K562 (cell line): ENCODE measurements around the gene NOP58. TPM values are rescaled to one million over a fixed set of nuclear protein-coding genes. Genes with fewer than 3 reads are reported as not detected.

ENCODE experiments used
- ATAC-seq: fragments of 200-7000 bp; cut with Tn5 transposase; 3 replicates; pipeline ENCODE4 v1.9.1; 2020; ENCODE audit warnings: moderate library complexity
- BruUV-seq: library from RNA; stranded (reverse); fragments of 400-500 nt; replicated peaks from 2 replicates; lab custom pipeline; 2021; lab: Mats Ljungman, UMichigan
- CTCF ChIA-PET: fragments of 300-600 bp; formaldehyde crosslinking; extraction: SDS; loops from one replicate; lab custom pipeline; 2021; ENCODE audit warnings: low intra/inter-chr PET ratio; lab: Yijun Ruan, JAX
- POLR2A ChIA-PET: fragments of 300-600, 350-650 bp; sonication (Branson Sonifier 250); formaldehyde crosslinking; extraction: SDS; loops from one replicate; lab custom pipeline; 2021; ENCODE audit warnings: antibody characterized with exemption, inconsistent platforms; lab: Yijun Ruan, JAX
- DNase-seq, 4 experiments: peaks; one replicate each; pipeline versions ENCODE4 v3.0.0 to v3.0.0-alpha.2; 2011 to 2018; ENCODE audit warnings: low spot score in 3 of 4, mixed read lengths in 3 of 4; ENCODE audit errors: extremely low read depth in 1 of 4
- FAIRE-seq: peaks from 2 replicates; lab custom pipeline; 2011; peaks lifted over from hg19 to GRCh38; lab: Jason Lieb, UNC
- H2AFZ ChIP-seq: 2 replicates; pipeline ENCODE4 v1.6.0; 2011; ENCODE audit warnings: low read depth, low read length, control low read depth, inconsistent platforms
- H3K27ac ChIP-seq: fragments of 200-600 bp; 3 replicates; pipeline ENCODE4 v1.8.0; 2011; ENCODE audit warnings: low read depth, mild to moderate bottlenecking, control low read depth, inconsistent platforms, low read length, moderate library complexity, mixed read lengths; ENCODE audit errors: extremely low read depth
- H3K27me3 ChIP-seq, 2 experiments: fragments of 300-600 bp in 1 of 2; 2 replicates in 1 of 2; 3 replicates in 1 of 2; pipeline versions ENCODE4 v1.6.0 to v1.8.0; 2011; ENCODE audit warnings: inconsistent platforms in 2 of 2, low read length in 2 of 2, mild to moderate bottlenecking in 1 of 2, mixed read lengths in 1 of 2, moderate library complexity in 1 of 2; ENCODE audit not compliant: control insufficient read depth in 2 of 2, insufficient read depth in 2 of 2
- H3K36me3 ChIP-seq: fragments of 300-600 bp; 3 replicates; pipeline ENCODE4 v1.8.0; 2011; ENCODE audit warnings: mild to moderate bottlenecking, low read length, inconsistent platforms; ENCODE audit not compliant: control insufficient read depth, insufficient read depth
- H3K4me1 ChIP-seq, 2 experiments: fragments of 200-600 bp in 1 of 2; replicated peaks in 1 of 2; 2 replicates in 1 of 2; 3 replicates in 1 of 2; pipeline versions ENCODE4 v1.5.1 to v1.8.0; 2011; ENCODE audit warnings: inconsistent platforms in 2 of 2, low read length in 2 of 2, mild to moderate bottlenecking in 1 of 2, mixed read lengths in 1 of 2, moderate library complexity in 1 of 2; ENCODE audit not compliant: control insufficient read depth in 2 of 2, insufficient read depth in 2 of 2
- H3K4me2 ChIP-seq: 2 replicates; pipeline ENCODE4 v1.6.1; 2011; ENCODE audit warnings: low read length, control low read depth, inconsistent platforms, mixed read lengths; ENCODE audit not compliant: insufficient read depth
- H3K4me3 ChIP-seq: fragments of 200-600 bp; sonication (generic), shearing (Covaris generic); 2 replicates; pipeline ENCODE4 v1.5.1; 2016; ENCODE audit warnings: control low read depth, inconsistent platforms
- H3K79me2 ChIP-seq: fragments of 200-600 bp; 3 replicates; pipeline ENCODE4 v1.8.0; 2011; ENCODE audit warnings: low read length, inconsistent platforms; ENCODE audit not compliant: control insufficient read depth, insufficient read depth
- H3K9ac ChIP-seq, 2 experiments: 2 replicates each; pipeline versions ENCODE4 v1.6.0 to v1.6.1; 2011; ENCODE audit warnings: low read depth in 2 of 2, low read length in 2 of 2, control low read depth in 1 of 2, inconsistent platforms in 1 of 2, mild to moderate bottlenecking in 1 of 2, mixed read lengths in 1 of 2; ENCODE audit not compliant: insufficient read depth in 1 of 2
- H3K9me1 ChIP-seq: one replicate; pipeline ENCODE4 v1.6.0; 2011; ENCODE audit warnings: inconsistent platforms, mild to moderate bottlenecking, low read length, moderate library complexity; ENCODE audit not compliant: control insufficient read depth, insufficient read depth
- H3K9me3 ChIP-seq: replicated peaks from 2 replicates; pipeline ENCODE4 v1.5.1; 2011; ENCODE audit warnings: low read depth, low read length, inconsistent platforms; ENCODE audit not compliant: control insufficient read depth, insufficient read depth
- H4K20me1 ChIP-seq: replicated peaks from 2 replicates; pipeline ENCODE4 v1.6.1; 2011; ENCODE audit warnings: low read length, inconsistent platforms, mixed read lengths; ENCODE audit not compliant: control insufficient read depth, insufficient read depth
- CHD2 ChIP-seq: IDR thresholded peaks from 2 replicates; pipeline ENCODE4 v1.6.1; 2011; ENCODE audit warnings: low read depth, low read length
- E2F5 ChIP-seq: sonication (generic); formaldehyde crosslinking; IDR thresholded peaks from 2 replicates; pipeline ENCODE4 v1.8.0; 2022; ENCODE audit warnings: mild to moderate bottlenecking, missing genetic modification reagents
- HDAC1 ChIP-seq, 2 experiments: fragments of 450-650 bp; IDR thresholded peaks; 2 replicates each; pipeline ENCODE4 v1.6.1; 2016 to 2017; ENCODE audit warnings: inconsistent platforms in 1 of 2, mild to moderate bottlenecking in 1 of 2, moderate library complexity in 1 of 2
- HNRNPUL1 ChIP-seq: fragments of 200-400 bp; formaldehyde crosslinking; IDR thresholded peaks from 2 replicates; pipeline ENCODE4 v1.6.1; 2017; ENCODE audit warnings: low read length
- RBFOX2 ChIP-seq: fragments of 200-400 bp; formaldehyde crosslinking; IDR thresholded peaks from 2 replicates; pipeline ENCODE4 v1.6.1; 2017; ENCODE audit warnings: low read depth, mild to moderate bottlenecking, low read length, moderate library complexity
- TARDBP ChIP-seq: fragments of 450-650 bp; IDR thresholded peaks from 2 replicates; pipeline ENCODE4 v1.6.1; 2016
- TCFL5 ChIP-seq: fragments of 250-450 bp; sonication (Bioruptor Pico); conservative IDR thresholded peaks from 2 replicates; pipeline ENCODE4 v1.6.1; 2021; ENCODE audit warnings: mild to moderate bottlenecking, moderate library complexity, matching md5 sums
- USF1 ChIP-seq: sonication (generic); formaldehyde crosslinking; IDR thresholded peaks from 2 replicates; pipeline ENCODE4 v1.9.0; 2022; ENCODE audit warnings: mild to moderate bottlenecking, missing genetic modification reagents
- ZNF277 ChIP-seq: fragments of 250-450 bp; sonication (Bioruptor Pico); IDR thresholded peaks from 2 replicates; pipeline ENCODE4 v1.8.0; 2022; ENCODE audit warnings: inconsistent platforms, mild to moderate bottlenecking, moderate library complexity, borderline replicate concordance
- ZSCAN29 ChIP-seq: fragments of 450-650 bp; IDR thresholded peaks from 2 replicates; pipeline ENCODE4 v1.6.1; 2017
- WGBS: fragments of 100-300 bp; shearing (Covaris generic); methylation state at CpG from one replicate; pipeline ENCODE4 v1.1.6; 2016; ENCODE audit warnings: low coverage, mixed read lengths; ENCODE audit not compliant: insufficient coverage; ENCODE audit errors: missing lambda C conversion rate; 5-methylcytosine and 5-hydroxymethylcytosine counted together
- in situ Hi-C: fragments of 300-500 bp; cut with MboI; formaldehyde crosslinking; loops from 4 replicates; pipeline ENCODE4 v1.15.0; 2018; ENCODE audit warnings: inconsistent platforms, mixed read lengths
- intact Hi-C: fragments of 100-400 bp; cut with micrococcal nuclease; formaldehyde crosslinking; loops from 2 replicates; pipeline ENCODE4 v1.14.2; 2022
- polyA plus RNA-seq, 8 experiments: library from polyadenylated mRNA; depleted of rRNA in 4 of 8; stranded (reverse) in 5 of 8; unstranded in 3 of 8; fragments of >200 nt; fragmentation: Nextera tagmentation in 2 of 8; fragmentation: Illumina TruSeq in 1 of 8; extraction: Ambion mirVana in 2 of 8; extraction: Trizol in 1 of 8; gene quantifications; 2 replicates each; pipeline versions ENCODE4 v1.2.1 to v1.2.3, GENCODE V29; 2011 to 2014; ENCODE audit warnings: inconsistent platforms in 1 of 8, missing spikeins in 1 of 8
- total RNA-seq, 7 experiments: library from RNA; depleted of rRNA in 6 of 7; stranded (reverse); fragments of >200 nt in 6 of 7; fragmentation: Illumina TruSeq in 2 of 7; extraction: Trizol in 2 of 7; gene quantifications; 2 replicates each; pipeline versions ENCODE4 v1.2.1 to v1.2.3, GENCODE V29; 2011 to 2021; ENCODE audit warnings: low replicate concordance in 1 of 7

NOP58 gene
- total and polyA plus RNA-seq, 9 of the 15 experiments (the other 6 are each of a cell fraction or from before 2014, with no cell fraction given), result 132 to 332 (median 208) TPM

GRCh38 chr2:202311823-202312388, 46.3 kb downstream of the NOP58 start (continued):
- no peak for TF ChIP-seq USF1
- no peak for TF ChIP-seq HDAC1 (IDR thresholded peaks at IDR 0.05)
- TF ChIP-seq TCFL5 (CRISPR knock-in tag), result no peak

- no TSS peak for BruUV-seq
- no peaks in the 10 kb centered on the region for H3K27me3 ChIP-seq
- in situ Hi-C loops (no loop called here), intact Hi-C loops (no loop called here)
- H3K79me2 ChIP-seq, result no peaks in the 10 kb centered on the region
- no peak overlapping the region for H3K9ac ChIP-seq
- H3K4me3 ChIP-seq, result no peak overlapping the region
- ChIA-PET CTCF (no interaction called here), POLR2A (interaction anchor here (1.0 kb wide), 1 partner anchor 42 kb away, joined by 3 read pairs; no protein-coding TSS in a partner anchor)
- ATAC-seq, result no peak
- H4K20me1 ChIP-seq, result no peaks in the 10 kb centered on the region
- FAIRE-seq, result no peak
- H3K4me1 ChIP-seq, result no peaks in the 10 kb centered on the region
- no peaks in the 10 kb centered on the region for H3K9me3 ChIP-seq
- no peak overlapping the region for H3K4me2 ChIP-seq
- peaks cover 10% of the 10 kb centered on the region; the same call in 2 of the 3 replicates for H3K36me3 ChIP-seq
- no peak for DNase-seq
- H3K9me1 ChIP-seq, result no peaks in the 10 kb centered on the region
- no peak for TF ChIP-seq HNRNPUL1
- TF ChIP-seq ZSCAN29, result no peak
- no peak for TF ChIP-seq RBFOX2
- TF ChIP-seq E2F5 (CRISPR knock-in tag), result no peak
- no peak for TF ChIP-seq ZNF277
- TF ChIP-seq CHD2, result no peak
- no peak for TF ChIP-seq TARDBP
- TF ChIP-seq, all 486 proteins: peak for 0
- WGBS, result 88% methylated on average over 2 of the region's 2 CpGs
- Histone ChIP-seq H3K27ac (no peak overlapping the region), H2AFZ (no peak overlapping the region)
These were observed 48.6 kb downstream of the NOP58 start for GRCh38 chr2:202314116-202314515.
